Mesenchymal stem cell (in vitro differentiated cells and primary cell): ENCODE results near the gene TEX54.
"Not testable (repeated sequence)": the region's sequence is repeated elsewhere in the genome, so short reads cannot be mapped to it uniquely, and the experiment has no call there.

ENCODE experiments used
- DNase-seq: peaks from one replicate; pipeline ENCODE4 v3.0.0-alpha.2; 2013
- H2AFZ ChIP-seq: one replicate; pipeline ENCODE4 v1.6.1; 2013; ENCODE audit warnings: low read depth, mild to moderate bottlenecking, control low read depth, inconsistent platforms, low read length, moderate library complexity
- H2AK5ac ChIP-seq: 2 replicates; pipeline ENCODE4 v1.6.1; 2013; ENCODE audit warnings: low read length, moderate library complexity, mild to moderate bottlenecking, inconsistent platforms; ENCODE audit not compliant: severe bottlenecking
- H2BK120ac ChIP-seq: one replicate; pipeline ENCODE4 v1.6.1; 2013; ENCODE audit warnings: low read depth, mild to moderate bottlenecking, inconsistent platforms, low read length, moderate library complexity
- H2BK12ac ChIP-seq, 2 experiments: one replicate each; pipeline ENCODE4 v1.6.1; 2013; ENCODE audit warnings: inconsistent platforms in 2 of 2, low read length in 2 of 2, mild to moderate bottlenecking in 2 of 2, moderate library complexity in 2 of 2, control low read depth in 1 of 2
- H2BK15ac ChIP-seq: one replicate; pipeline ENCODE4 v1.6.1; 2013; ENCODE audit warnings: mild to moderate bottlenecking, low read depth, inconsistent platforms; ENCODE audit not compliant: poor library complexity, severe bottlenecking
- H2BK5ac ChIP-seq: 2 replicates; pipeline ENCODE4 v1.6.1; 2013; ENCODE audit warnings: low read depth, mild to moderate bottlenecking, low read length, control low read depth, inconsistent platforms; ENCODE audit not compliant: poor library complexity, severe bottlenecking
- H3K14ac ChIP-seq, 2 experiments: one replicate each; pipeline ENCODE4 v1.6.1; 2013; ENCODE audit warnings: inconsistent platforms in 2 of 2, low read length in 2 of 2, control low read depth in 1 of 2, mild to moderate bottlenecking in 1 of 2, moderate library complexity in 1 of 2
- H3K18ac ChIP-seq, 2 experiments: one replicate each; pipeline ENCODE4 v1.6.1; 2013; ENCODE audit warnings: inconsistent platforms in 2 of 2, low read length in 2 of 2, control low read depth in 1 of 2, low read depth in 1 of 2, mild to moderate bottlenecking in 1 of 2
- H3K23ac ChIP-seq, 2 experiments: one replicate each; pipeline ENCODE4 v1.6.1; 2013; ENCODE audit warnings: inconsistent platforms in 2 of 2, low read length in 2 of 2, mild to moderate bottlenecking in 2 of 2, moderate library complexity in 2 of 2, control low read depth in 1 of 2
- H3K27ac ChIP-seq: 2 replicates; pipeline ENCODE4 v1.5.1; 2013; ENCODE audit warnings: mild to moderate bottlenecking, moderate library complexity, low read length, control low read depth, inconsistent platforms; ENCODE audit not compliant: poor library complexity, severe bottlenecking
- H3K27me3 ChIP-seq, 2 experiments: 2 replicates each; pipeline versions ENCODE4 v1.6.1 to v1.7.0; 2013; ENCODE audit warnings: low read length in 2 of 2, mild to moderate bottlenecking in 2 of 2, moderate library complexity in 2 of 2, control low read depth in 1 of 2, inconsistent platforms in 1 of 2; ENCODE audit not compliant: control insufficient read depth in 1 of 2, insufficient read depth in 1 of 2
- H3K36me3 ChIP-seq, 2 experiments: 2 replicates each; pipeline versions ENCODE4 v1.6.1 to v1.7.0; 2013; ENCODE audit warnings: low read length in 2 of 2, control low read depth in 1 of 2, inconsistent platforms in 1 of 2, low read depth in 1 of 2, mild to moderate bottlenecking in 1 of 2; ENCODE audit not compliant: insufficient read depth in 2 of 2, control insufficient read depth in 1 of 2
- H3K4ac ChIP-seq, 2 experiments: one replicate each; pipeline ENCODE4 v1.6.1; 2013; ENCODE audit warnings: inconsistent platforms in 2 of 2, low read length in 2 of 2, mild to moderate bottlenecking in 2 of 2, moderate library complexity in 2 of 2, control low read depth in 1 of 2, low read depth in 1 of 2
- H3K4me1 ChIP-seq: 2 replicates; pipeline ENCODE4 v1.6.1; 2013; ENCODE audit warnings: low read depth, low read length, control low read depth; ENCODE audit not compliant: control insufficient read depth, insufficient read depth
- H3K4me2 ChIP-seq: 2 replicates; pipeline ENCODE4 v1.6.1; 2013; ENCODE audit warnings: low read length, mild to moderate bottlenecking, inconsistent platforms; ENCODE audit not compliant: poor library complexity, severe bottlenecking
- H3K4me3 ChIP-seq, 2 experiments: 2 replicates each; pipeline versions ENCODE4 v1.5.1 to v1.7.0; 2013; ENCODE audit warnings: low read length in 2 of 2, mild to moderate bottlenecking in 2 of 2, control low read depth in 1 of 2, low read depth in 1 of 2; ENCODE audit not compliant: insufficient read depth in 1 of 2
- H3K79me1 ChIP-seq: replicated peaks from 2 replicates; pipeline ENCODE4 v1.6.1; 2013; ENCODE audit warnings: mild to moderate bottlenecking, control low read depth, low read length, inconsistent platforms; ENCODE audit not compliant: poor library complexity, severe bottlenecking
- H3K9ac ChIP-seq: 2 replicates; pipeline ENCODE4 v1.7.0; 2013; ENCODE audit warnings: mild to moderate bottlenecking, low read length, moderate library complexity
- H3K9me3 ChIP-seq: 2 replicates; pipeline ENCODE4 v1.7.0; 2013; ENCODE audit warnings: mild to moderate bottlenecking, low read length; ENCODE audit not compliant: control insufficient read depth
- H4K8ac ChIP-seq: one replicate; pipeline ENCODE4 v1.6.1; 2013; ENCODE audit warnings: inconsistent platforms, mild to moderate bottlenecking, low read length, moderate library complexity
- H4K91ac ChIP-seq: one replicate; pipeline ENCODE4 v1.6.1; 2013; ENCODE audit warnings: mild to moderate bottlenecking, low read length, inconsistent platforms
- WGBS: methylation state at CpG from one replicate; pipeline ENCODE4 v1.1.7; 2013; ENCODE audit warnings: mixed read lengths; 5-methylcytosine and 5-hydroxymethylcytosine counted together

The TEX54 gene

GRCh38 chr11:62842171-62842741 lies 9.6 kb upstream of the TEX54 start:
- H3K9ac ChIP-seq: peak overlapping the region; percentile 96
- H3K27me3 ChIP-seq: no peaks in the 10 kb centered on the region
- H3K4me1 ChIP-seq: peaks cover 13% of the 10 kb centered on the region
- peak overlapping the region; percentile 94 for H4K91ac ChIP-seq
- peak overlapping the region; percentile 43 for H2AK5ac ChIP-seq
- H2BK12ac ChIP-seq: peak overlapping the region; percentile 17 to 79
- H4K8ac ChIP-seq: peak overlapping the region; percentile 62
- H3K18ac ChIP-seq: peak overlapping the region; percentile 62 to 87
- peak overlapping the region in 1 of 2 experiments; percentile 78 for H3K14ac ChIP-seq
- H2AFZ ChIP-seq: peak overlapping the region; percentile 46
- peak overlapping the region; percentile 37 to 74 for H3K4me3 ChIP-seq
- peak overlapping the region; percentile 45 to 75 for H3K4ac ChIP-seq
- no peak for DNase-seq
- H2BK15ac ChIP-seq: peak overlapping the region; percentile 64
- no peaks in the 10 kb centered on the region for H3K9me3 ChIP-seq
- H3K4me2 ChIP-seq: peak overlapping the region; percentile 78
- H2BK5ac ChIP-seq: peak overlapping the region; percentile 60
- WGBS: 5% methylated on average over 30 of the region's 30 CpGs
- peak overlapping the region; percentile 83 for H3K27ac ChIP-seq
- peaks cover 0 to 4% of the 10 kb centered on the region in 2 experiments for H3K36me3 ChIP-seq
- no peak overlapping the region for H3K23ac ChIP-seq
- peaks cover 8% of the 10 kb centered on the region for H3K79me1 ChIP-seq
- H2BK120ac ChIP-seq: peak overlapping the region; percentile 96

- H3K18ac ChIP-seq: peak overlapping the region; percentile 62 to 87
- peak; percentile 100 for DNase-seq
Observed at GRCh38 chr11:62841361-62842170, 8.9 kb upstream of the TEX54 start.

DNA sequence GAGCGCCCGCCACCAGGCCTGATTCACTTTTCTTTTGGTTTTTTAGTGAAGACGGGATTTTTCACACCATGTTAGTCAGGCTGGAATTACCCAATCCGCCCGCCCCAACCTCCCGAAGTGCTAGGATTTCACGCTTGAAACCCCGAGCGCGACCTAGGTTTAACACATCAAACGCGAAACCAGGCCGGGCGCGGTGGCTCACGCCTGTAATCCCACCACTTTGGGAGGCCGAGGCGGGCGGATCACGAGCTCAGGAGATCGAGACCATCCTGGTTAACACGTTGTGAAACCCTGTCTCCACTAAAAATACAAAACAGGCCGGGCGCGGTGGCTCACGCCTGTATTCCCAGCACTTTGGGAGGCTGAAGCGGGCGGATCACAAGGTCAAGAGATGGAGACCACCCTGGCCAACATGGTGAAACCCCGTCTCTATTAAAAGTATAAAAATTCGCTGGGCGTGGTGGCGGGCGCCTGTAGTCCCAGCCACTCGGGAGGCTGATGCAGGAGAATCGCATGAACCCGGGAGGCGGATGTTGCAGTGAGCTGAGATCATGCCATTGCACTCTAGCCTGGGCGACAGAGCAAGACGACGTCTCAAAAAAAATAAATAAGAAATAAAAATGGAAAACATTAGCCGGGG lies 8.2 kb upstream of the TEX54 start:
- H2AFZ ChIP-seq, H4K91ac ChIP-seq, H2BK15ac ChIP-seq, H3K4ac ChIP-seq, H2BK120ac ChIP-seq, H2AK5ac ChIP-seq, H2BK5ac ChIP-seq, H4K8ac ChIP-seq, H3K9me3 ChIP-seq, H3K23ac ChIP-seq, H2BK12ac ChIP-seq, H3K14ac ChIP-seq, H3K27me3 ChIP-seq: not testable (repeated sequence)
- Histone ChIP-seq H3K36me3 (peaks cover 11% of the 10 kb centered on the region in 2 experiments), H3K4me2 (peak overlapping the region; percentile 75), H3K9ac (peak overlapping the region; percentile 96), H3K27ac (peak overlapping the region; percentile 91), H3K4me3 (peak overlapping the region; percentile 17 to 98), H3K79me1 (peaks cover 12% of the 10 kb centered on the region), H3K4me1 (peaks cover 13% of the 10 kb centered on the region), H3K18ac (peak overlapping the region in 1 of 2 experiments; percentile 19)
- DNase-seq: peak; percentile 99
- under 1% methylated on average over 41 of the region's 41 CpGs for WGBS

More at GRCh38 chr11:62841361-62842170, 8.9 kb upstream of the TEX54 start:
- peak overlapping the region; percentile 83 for H3K27ac ChIP-seq
- H3K4ac ChIP-seq: peak overlapping the region; percentile 45 to 75
- peaks cover 13% of the 10 kb centered on the region for H3K4me1 ChIP-seq
- H3K9ac ChIP-seq: peak overlapping the region; percentile 96
- H4K8ac ChIP-seq: peak overlapping the region; percentile 62
- peaks cover 8% of the 10 kb centered on the region for H3K79me1 ChIP-seq
- H2BK15ac ChIP-seq: peak overlapping the region; percentile 64
- no peaks in the 10 kb centered on the region for H3K9me3 ChIP-seq
- H2BK12ac ChIP-seq: peak overlapping the region in 1 of 2 experiments; percentile 79
- WGBS: under 1% methylated on average over 31 of the region's 33 CpGs
- peak overlapping the region; percentile 78 for H3K4me2 ChIP-seq
- H2BK120ac ChIP-seq: peak overlapping the region; percentile 96
- peak overlapping the region; percentile 37 to 98 for H3K4me3 ChIP-seq
- H3K14ac ChIP-seq: no peak overlapping the region
- no peak overlapping the region for H3K23ac ChIP-seq
- peak overlapping the region; percentile 60 for H2BK5ac ChIP-seq
- peak overlapping the region; percentile 94 for H4K91ac ChIP-seq
- H2AK5ac ChIP-seq: no peak overlapping the region
- no peak overlapping the region for H2AFZ ChIP-seq
- peaks cover 4 to 8% of the 10 kb centered on the region in 2 experiments for H3K36me3 ChIP-seq
- H3K27me3 ChIP-seq: no peaks in the 10 kb centered on the region
